Pons (tissue), 1 donor: ENCODE data around the gene ZDHHC17.
A peak's percentile ranks its signal among the peaks of the same experiment; 100 is the strongest.
"Not testable (repeated sequence)": the region's sequence is repeated elsewhere in the genome, so short reads cannot be mapped to it uniquely, and the experiment has no call there.

Experiments
- DNase-seq: peaks from one replicate; pipeline ENCODE4 v3.0.0-alpha.2; 2016; ENCODE audit warnings: low spot score

ZDHHC17 gene

DNA sequence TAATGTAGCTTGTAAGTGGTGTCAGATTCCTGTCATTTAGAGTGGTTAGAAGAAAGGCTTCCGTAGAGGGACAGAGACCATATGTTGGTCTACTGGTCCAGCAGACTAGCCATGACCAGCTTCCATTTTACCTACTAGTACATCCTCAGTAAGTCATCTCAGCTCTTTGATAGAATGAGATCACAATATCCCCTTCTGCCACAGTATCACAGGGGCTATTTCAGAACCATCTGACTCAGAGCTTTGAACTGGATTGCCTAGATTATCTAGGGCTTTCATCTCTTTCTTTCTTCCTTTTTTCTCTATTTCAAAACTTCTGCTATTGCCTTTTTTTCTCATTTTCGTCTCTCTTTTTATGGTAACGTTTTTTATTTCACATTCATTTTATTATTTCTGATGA is 4.7 kb downstream of the ZDHHC17 start:
- DNase-seq, result no peak

GRCh38 chr12:76777765-76778216 is 13.9 kb downstream of the ZDHHC17 start:
- no peak for DNase-seq

GRCh38 chr12:76778364-76778763 is 14.4 kb downstream of the ZDHHC17 start:
- DNase-seq, result no peak

GRCh38 chr12:76779310-76779709 is 15.4 kb downstream of the ZDHHC17 start:
- DNase-seq, result not testable (repeated sequence)

DNA sequence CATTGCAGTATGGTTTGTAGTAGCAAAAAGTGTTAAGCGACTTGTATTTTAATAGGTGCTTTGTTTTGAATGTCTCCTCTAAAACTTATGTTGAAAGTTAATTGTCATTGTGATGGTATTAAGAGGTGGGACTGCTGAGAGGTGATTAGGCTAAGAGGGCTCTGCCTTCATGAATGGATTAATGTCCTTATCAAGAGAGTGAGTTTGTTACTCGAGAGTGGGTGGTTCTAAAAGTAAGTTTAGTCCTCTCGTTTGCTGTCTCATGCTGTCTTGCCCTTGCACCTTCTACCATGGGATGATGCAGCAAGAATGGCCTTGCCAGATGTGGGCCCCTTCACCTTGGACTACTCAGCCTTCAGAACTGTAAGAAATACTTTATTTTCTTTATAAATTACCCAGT is 17.4 kb downstream of the ZDHHC17 start:
- DNase-seq, result no peak

DNA sequence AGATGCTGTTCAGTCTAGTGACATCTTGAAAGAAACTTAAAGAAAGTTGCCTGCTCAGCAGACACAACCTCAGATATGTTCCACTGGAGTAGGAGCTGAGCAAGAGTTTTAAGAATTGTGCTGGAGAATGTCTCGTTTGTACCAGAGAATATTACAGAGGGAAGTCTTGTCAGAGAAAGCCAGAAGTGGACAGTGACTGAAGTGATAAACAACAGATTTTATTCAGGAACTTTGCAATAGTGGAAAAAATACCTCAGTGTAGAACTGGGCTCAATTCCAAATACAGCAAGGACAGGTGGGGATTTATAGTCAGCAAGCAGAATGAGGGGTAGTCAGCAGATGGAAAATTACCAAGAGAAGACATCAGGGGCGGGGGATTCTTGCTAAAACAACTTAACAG is 18.6 kb downstream of the ZDHHC17 start:
- DNase-seq, result no peak

GRCh38 chr12:76784600-76785051 is 20.7 kb downstream of the ZDHHC17 start:
- peak; percentile 82 for DNase-seq

- DNase-seq, result no peak
These were observed 21.5 kb downstream of the ZDHHC17 start for GRCh38 chr12:76785407-76785806.

DNA sequence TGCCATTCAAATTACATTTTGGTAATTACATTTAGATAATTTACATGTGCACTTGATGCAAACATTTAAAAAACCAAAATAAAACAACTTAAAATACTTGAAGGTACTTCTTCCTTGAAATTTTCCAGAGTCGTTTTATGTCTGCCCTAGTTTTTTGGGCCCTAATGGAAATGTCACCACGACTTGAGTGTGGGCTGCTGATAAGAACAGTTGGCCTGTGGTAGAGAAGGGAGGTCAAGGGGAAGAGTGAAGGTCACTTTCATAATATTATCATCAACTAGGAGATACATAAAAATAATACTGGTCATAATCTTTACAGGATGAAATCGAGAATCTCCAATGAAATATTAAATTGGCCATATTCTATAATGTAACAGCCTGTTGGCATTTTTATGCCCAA is 23.1 kb downstream of the ZDHHC17 start:
- DNase-seq, result no peak

- no peak for DNase-seq
These were observed 23.8 kb downstream of the ZDHHC17 start for GRCh38 chr12:76787689-76788088.

GRCh38 chr12:76789335-76790050 is 25.6 kb downstream of the ZDHHC17 start:
- DNase-seq, result no peak

GRCh38 chr12:76790564-76791552 is 26.9 kb downstream of the ZDHHC17 start:
- peak; percentile 32 for DNase-seq

DNA sequence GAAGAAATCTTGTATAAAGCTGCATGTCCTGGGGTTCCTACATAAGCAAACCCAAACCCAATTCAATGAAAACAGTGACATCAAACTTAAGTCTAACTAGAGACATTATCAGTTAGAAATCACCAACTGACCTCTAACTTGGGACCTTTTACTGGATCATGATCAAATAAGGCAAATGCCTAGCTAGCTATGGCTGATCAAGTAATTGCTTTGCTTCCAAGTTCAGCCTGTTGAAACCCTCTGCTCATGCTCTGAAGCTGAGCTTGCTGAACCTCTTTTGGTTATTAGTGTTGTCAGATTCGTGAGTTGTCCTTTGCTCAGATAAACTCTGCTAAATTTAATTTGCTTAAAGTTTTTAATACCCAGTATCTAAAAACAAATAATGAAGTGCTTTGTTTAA is 28.9 kb downstream of the ZDHHC17 start:
- DNase-seq, result no peak

DNA sequence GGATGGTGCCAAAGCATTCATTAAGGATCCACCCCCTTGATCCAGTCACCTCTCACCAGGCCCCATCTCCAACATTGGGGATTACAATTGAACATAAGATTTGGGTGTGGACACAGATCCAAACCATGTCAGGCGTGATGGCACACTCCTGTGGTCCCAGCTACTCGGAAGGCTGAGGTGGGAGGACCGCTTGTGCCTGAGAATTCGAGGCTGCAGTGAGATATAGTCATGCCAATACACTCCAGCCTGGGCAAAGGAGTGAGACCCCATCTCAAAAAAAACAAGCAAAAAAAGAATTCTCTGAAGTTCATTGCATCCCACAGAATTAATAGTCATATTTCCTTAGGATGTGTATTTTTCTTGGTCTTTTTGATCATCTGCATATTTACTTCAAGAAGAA is 34.9 kb downstream of the ZDHHC17 start:
- no peak for DNase-seq

- DNase-seq, result no peak
These were observed 35.4 kb downstream of the ZDHHC17 start for GRCh38 chr12:76799362-76799761.

- no peak for DNase-seq
These were observed 38.1 kb downstream of the ZDHHC17 start for GRCh38 chr12:76802060-76802459.

GRCh38 chr12:76804435-76804976 is 40.6 kb downstream of the ZDHHC17 start:
- no peak for DNase-seq

DNA sequence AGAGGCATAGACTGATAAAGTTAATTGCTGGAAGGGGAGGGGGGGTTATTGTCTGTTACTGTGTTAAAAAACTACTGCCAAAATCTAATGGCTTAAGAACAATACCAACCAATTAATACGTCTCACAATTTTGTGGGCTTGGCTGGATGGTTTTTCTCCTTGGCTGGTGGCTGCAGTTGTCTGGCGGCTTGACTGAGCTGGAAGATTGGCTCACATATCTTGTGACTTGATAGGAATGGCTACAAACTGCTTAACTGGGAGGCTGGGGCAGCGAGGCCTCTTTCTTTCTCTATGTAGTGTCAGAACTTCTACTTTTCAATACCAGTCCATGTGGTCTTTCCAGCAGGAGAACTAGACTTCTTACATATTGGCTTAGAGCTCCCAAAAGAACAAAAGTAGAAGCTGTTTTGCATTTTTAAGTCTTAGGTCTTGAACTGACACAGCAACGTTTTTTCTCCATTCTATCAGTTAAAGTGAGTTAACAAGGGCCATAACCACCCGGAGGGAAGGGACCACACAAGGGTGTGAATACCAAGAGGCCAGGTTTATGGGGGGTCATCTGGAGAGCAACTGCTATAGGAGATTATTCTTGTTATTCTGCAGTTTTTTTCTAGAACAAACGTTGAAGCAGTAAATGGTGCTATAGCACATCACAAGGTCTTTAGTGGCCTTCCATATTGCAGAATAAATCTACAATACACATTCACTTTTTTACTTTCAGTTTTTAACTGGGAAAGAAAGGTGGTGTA is 46.9 kb downstream of the ZDHHC17 start:
- peak; percentile 5 for DNase-seq

- DNase-seq, result no peak
These were observed 48.1 kb downstream of the ZDHHC17 start for GRCh38 chr12:76811976-76812375.

DNA sequence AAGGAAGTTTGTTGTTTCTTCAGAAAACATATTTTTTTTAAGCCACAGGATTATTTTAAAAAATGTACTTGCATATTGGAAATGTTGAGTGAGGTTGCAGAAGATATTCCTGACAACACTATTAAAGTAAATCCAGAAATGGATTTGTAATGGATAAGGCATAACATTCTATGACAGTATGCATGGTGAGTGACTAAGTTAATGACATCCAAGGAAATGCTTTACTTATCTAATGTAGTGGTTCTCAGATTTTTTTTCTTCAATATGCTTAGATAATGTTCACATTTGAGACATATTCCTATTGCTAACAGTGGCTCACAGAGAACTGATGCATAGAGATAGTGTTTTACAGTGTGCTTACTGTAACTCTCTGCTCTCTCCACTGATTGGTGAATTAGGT is 49.4 kb downstream of the ZDHHC17 start:
- DNase-seq, result no peak

- no peak for DNase-seq
These were observed 50.1 kb downstream of the ZDHHC17 start for GRCh38 chr12:76813972-76814371.
